NCI-H748 (cell line): Measurements from ENCODE around the gene LCLAT1.
A peak's percentile ranks its signal among the peaks of the same experiment; 100 is the strongest.
"Not testable (repeated sequence)": the region's sequence is repeated elsewhere in the genome, so short reads cannot be mapped to it uniquely, and the experiment has no call there.

ENCODE experiments used
- DNase-seq: peaks from one replicate; lab custom pipeline; 2025; ENCODE audit not compliant: unreplicated experiment; lab: John Stamatoyannopoulos, UW

Gene LCLAT1

GRCh38 chr2:30583204-30583749, 136.2 kb downstream of the LCLAT1 start:
- no peak for DNase-seq

GRCh38 chr2:30584116-30584515, 137.1 kb downstream of the LCLAT1 start:
- DNase-seq = no peak

DNA sequence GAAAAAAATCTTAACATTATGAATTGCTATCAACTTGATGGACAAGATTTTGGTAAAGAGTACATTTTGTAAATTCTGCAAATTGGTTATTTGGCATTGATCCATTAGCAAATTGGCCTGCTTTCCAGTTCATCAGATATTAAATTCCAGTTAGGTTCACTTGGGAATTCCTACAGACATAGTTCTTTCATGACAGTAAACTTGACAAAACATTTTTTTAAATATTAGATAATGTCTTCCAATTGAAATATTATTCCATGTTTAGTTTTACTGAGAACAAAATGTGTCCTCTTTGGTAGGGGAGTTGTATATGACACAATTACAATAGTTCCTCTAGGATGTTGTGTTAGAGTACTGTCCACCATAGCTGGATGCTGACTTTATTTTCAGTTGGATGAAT, 141.9 kb downstream of the LCLAT1 start:
- no peak for DNase-seq

DNA sequence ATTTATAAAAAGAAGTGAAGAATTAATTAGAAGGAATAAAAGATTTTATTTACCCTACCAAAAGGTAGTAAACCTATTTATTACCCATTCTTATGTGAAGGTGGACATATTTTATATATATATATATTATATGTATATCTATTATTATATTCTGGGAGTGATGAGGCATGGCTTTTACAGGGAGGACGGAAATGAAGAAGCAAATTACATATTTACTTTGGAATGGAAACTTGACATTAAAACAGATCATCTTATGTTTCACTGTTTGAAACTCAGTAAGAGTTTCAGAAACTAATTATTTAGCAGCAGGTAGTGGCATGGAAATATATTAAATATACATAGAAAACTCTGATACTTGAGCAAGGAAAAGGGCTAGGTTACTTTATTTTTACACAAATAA, 143.4 kb downstream of the LCLAT1 start:
- no peak for DNase-seq

DNA sequence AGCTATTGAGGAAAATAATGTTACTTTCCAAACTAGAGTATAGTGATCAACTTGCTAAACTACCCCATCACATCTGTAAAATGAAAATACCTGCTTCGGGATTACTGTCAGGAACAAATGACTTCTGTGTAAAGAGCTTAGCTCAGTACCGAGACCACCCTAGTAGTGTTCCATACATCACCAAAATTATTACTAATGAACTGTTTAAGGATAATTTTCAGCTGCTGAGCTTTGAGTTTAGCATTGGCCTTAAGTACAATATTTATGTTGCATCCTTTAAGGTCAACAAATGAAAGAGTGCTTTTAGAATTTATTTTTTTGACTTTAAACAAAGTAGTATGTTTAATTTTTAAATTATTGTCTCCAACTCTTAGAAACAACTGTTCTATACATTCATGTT, 144.1 kb downstream of the LCLAT1 start:
- DNase-seq = no peak

DNA sequence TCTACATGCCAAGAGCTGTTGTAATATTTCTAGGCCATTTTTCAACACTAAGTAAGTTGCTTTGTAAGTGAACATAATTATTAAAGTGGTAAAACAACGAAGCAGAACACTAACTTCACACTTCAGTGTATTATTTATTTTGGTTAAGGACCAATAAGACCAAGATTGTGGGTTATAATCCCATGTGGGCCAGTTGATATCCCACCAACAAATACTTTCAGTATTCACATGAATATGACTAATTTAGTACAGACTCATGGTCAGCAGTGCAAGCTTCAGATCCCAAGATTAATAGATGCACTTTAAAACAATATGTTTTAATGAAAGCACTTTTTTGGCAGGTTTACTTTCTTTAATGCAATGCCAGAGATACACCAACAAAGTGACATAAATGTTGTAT, 154.3 kb downstream of the LCLAT1 start:
- DNase-seq = no peak

GRCh38 chr2:30605197-30605596, 158.2 kb downstream of the LCLAT1 start:
- no peak for DNase-seq

DNA sequence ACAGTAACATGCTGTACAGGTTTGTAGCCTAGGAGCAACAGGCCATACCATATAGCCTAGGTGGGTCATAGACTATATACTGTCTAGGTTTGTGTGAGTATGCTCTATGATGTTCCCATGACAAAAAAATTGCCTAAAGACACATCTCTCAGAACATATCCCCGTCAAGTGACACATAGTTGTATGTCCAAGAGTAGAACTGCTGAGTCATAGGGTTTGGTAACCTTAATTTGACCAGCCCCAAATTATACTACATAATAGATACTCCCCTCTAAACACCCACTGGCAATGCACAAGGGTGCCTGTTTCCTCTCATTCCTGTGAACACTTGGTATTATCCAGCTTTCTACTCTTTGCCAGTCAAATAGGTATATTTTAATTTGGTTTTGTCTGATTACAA, 161.6 kb downstream of the LCLAT1 start:
- no peak for DNase-seq

- DNase-seq = peak; percentile 11
Measured at GRCh38 chr2:30611583-30611982, 164.5 kb downstream of the LCLAT1 start.

DNA sequence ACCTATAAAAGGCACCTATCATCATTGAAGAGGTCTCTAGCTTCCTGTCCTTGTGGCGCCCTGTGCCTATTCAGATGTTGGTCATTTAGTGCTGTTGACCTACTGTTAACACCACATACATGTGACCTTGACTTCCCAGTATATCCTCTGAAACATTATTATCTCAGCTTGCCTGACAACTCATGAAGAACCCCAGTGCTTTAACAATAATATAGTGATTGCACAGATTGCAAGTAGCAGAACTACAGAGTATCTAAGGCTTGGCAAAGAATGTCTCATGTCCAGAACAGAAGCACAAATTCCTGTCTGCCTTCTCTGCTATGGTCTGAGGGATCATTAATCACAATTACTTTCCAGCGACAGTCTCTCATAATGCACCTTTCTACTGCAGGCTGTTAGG, 165.3 kb downstream of the LCLAT1 start:
- peak; percentile 46 for DNase-seq

GRCh38 chr2:30613001-30613400, 166.0 kb downstream of the LCLAT1 start:
- peak; percentile 72 for DNase-seq

GRCh38 chr2:30614227-30614626, 167.2 kb downstream of the LCLAT1 start:
- not testable (repeated sequence) for DNase-seq

DNA sequence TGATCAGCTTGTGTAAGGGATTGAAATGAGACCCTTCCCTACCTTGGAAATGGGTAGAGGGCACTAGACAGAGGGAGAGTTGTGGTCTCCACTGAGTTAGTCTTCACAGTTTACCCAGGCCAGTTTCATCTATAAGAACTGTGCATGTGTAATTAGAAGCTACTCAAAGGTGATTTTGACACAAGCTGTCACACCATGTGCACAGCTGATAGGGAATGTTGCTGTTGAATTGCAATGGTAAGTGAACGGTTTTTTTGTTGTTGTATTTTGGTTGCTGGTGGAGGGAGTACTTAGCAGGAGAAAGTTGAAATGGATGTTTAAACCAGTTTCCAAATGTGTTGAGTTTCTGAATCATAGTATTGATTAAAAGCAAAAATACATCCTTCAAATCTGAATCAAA, 168.9 kb downstream of the LCLAT1 start:
- no peak for DNase-seq

- DNase-seq = no peak
Measured at GRCh38 chr2:30620102-30620501, 173.1 kb downstream of the LCLAT1 start.

- DNase-seq = no peak
Measured at GRCh38 chr2:30621836-30622235, 174.8 kb downstream of the LCLAT1 start.

DNA sequence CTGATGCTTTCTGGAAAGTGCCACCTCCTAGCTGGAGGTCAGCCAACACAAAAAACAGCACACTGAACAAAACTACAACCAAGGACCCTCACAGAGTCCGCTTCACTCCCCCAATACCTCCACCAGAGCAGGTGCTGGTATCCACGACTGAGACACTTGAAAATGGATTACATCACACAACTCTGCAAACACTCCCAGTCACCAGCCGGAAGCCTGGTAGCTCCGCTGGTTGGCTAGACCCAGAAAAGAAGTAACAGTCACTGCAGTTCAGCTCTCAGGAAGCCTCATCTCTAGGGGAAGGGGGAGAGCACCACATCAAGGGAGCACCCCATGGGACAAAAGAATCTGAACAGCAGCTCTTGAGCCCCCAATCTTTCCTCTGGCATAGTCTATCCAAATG, 175.4 kb downstream of the LCLAT1 start:
- DNase-seq = no peak

DNA sequence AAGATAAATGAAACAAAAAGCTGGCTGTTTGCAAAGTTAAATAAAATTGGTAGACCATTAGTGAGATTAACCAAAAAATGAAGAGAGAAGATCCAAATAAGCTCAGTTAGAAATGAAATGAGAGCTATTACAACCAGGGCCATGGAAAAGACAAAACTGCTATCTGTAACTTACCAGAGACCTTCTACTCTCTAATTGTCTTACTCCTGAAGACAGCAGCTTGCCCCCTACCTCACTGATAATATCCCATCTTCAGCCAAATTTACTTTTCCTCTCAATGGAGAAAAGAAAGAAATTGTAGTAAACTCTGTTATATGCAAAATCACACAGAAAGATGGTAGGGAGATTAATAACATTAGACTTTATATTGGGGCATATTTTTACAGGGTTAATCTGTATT, 178.2 kb downstream of the LCLAT1 start:
- DNase-seq = no peak

DNA sequence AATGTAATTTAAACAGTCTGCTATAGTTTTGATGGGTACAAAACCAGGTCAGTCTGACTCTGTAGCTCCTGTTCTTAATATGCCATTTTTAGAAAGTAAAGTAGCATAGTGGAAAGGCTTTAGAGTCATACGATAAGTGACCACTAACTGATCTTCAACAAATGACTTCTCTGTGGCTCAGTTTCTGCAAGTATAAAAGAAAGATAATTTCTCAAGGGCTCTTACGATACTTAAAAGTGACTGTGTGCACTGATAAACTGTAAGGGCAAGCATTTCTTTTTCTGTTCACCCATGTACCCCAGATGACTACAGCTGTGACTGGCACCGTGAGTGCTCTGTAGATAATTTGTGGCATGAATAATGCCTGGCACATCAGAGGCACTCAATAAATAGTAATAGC, 178.7 kb downstream of the LCLAT1 start:
- DNase-seq = no peak

DNA sequence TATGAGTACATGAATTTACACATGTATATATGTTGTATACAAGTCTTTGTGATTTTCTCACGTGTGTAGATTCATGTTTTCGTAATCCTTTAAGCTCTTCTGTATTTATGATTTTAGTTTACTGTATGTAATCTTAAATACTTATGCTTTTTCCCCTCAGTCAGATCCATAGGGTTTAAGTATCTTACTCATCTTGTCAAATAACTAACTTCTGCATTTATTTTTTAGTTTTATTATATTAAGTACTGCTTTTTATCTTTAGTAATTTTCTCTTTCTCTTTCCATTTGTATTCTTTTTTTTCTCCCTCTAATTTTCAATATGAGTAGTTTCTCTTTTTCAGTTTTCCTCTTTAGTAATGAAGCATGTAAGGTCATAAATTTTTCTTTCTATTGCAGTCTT, 179.4 kb downstream of the LCLAT1 start:
- DNase-seq = no peak

DNA sequence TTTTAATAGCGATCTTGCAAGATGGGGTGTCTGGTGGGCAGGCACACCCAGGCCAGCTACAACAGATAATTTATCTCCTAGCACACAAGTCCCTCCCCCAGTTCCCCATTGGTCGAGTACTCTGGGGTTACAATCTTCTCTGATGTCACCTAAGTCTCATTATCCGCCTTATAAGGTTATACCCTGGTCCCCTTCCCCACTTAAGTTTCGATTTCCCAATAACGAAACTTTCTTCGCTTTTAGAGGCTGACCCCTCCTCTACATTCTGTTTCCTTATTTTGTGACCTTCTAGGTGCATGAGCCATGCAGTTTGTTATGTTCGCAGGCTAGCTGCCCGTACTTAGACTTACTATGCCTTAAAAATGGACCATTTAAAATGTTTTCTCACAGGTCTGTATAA, 180.1 kb downstream of the LCLAT1 start:
- DNase-seq = no peak

GRCh38 chr2:30628341-30628740, 181.3 kb downstream of the LCLAT1 start:
- DNase-seq = no peak

- DNase-seq = no peak
Measured at GRCh38 chr2:30629866-30630265, 182.8 kb downstream of the LCLAT1 start.

- DNase-seq = no peak
Measured at GRCh38 chr2:30631051-30631671, 184.1 kb downstream of the LCLAT1 start.
